GM19463 (cell line): ENCODE measurements around the gene ZNF212.

Experiments
- ATAC-seq: cut with Tn5 transposase; IDR thresholded peaks from one replicate; pipeline ENCODE4 v1.9.1; 2021; ENCODE audit warnings: mild to moderate bottlenecking, moderate library complexity; ENCODE audit not compliant: unreplicated experiment

ZNF212 gene

DNA sequence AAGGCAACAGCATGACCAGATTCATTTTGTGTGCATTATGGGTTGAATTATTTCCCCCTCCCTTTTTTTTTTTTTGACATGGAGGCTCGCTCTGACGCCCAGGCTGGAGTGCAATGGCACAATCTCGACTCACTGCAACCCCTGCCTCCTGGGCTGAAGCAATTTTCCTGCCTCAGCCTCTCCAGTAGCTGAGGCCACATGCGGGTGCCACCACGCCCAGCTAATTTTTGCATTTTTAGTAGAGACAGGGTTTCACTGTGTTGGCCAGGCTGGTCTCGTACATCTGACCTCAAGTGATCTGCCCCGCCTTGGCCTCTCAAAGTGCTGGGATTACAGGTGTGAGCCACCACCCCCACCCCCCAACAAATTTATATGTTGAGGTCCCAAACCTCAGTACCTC lies 64.6 kb downstream of the ZNF212 start:
- ATAC-seq: no peak
